Smooth muscle cell (in vitro differentiated cells): ENCODE results near the gene CIC. TPM values are rescaled to one million over a fixed set of nuclear protein-coding genes. Genes with fewer than 3 reads are reported as not detected.

Experiments used
- DNase-seq: peaks from one replicate; lab custom pipeline; 2025; ENCODE audit not compliant: unreplicated experiment; lab: John Stamatoyannopoulos, UW
- H2AFZ ChIP-seq: fragments of 200-600 bp; sonication (generic); 2 replicates; pipeline ENCODE4 v1.6.0; 2016; ENCODE audit warnings: antibody characterized with exemption, low read depth, mild to moderate bottlenecking
- H3F3A ChIP-seq: fragments of 200-600 bp; sonication (generic); 2 replicates; pipeline ENCODE4 v1.6.0; 2017; ENCODE audit warnings: antibody characterized with exemption, low read depth
- H3K27ac ChIP-seq: fragments of 200-600 bp; sonication (generic); 2 replicates; pipeline ENCODE4 v1.5.1; 2016; ENCODE audit warnings: low read depth, mild to moderate bottlenecking
- H3K27me3 ChIP-seq: fragments of 200-600 bp; sonication (generic); 2 replicates; pipeline ENCODE4 v1.6.1; 2016; ENCODE audit warnings: low read depth, mild to moderate bottlenecking
- H3K36me3 ChIP-seq: fragments of 200-600 bp; sonication (generic); 2 replicates; pipeline ENCODE4 v1.5.1; 2016; ENCODE audit warnings: low read depth
- H3K4me1 ChIP-seq: fragments of 200-600 bp; sonication (generic); 2 replicates; pipeline ENCODE4 v1.5.1; 2016; ENCODE audit warnings: low read depth
- H3K4me2 ChIP-seq: fragments of 200-600 bp; sonication (generic); 2 replicates; pipeline ENCODE4 v1.6.0; 2016; ENCODE audit warnings: mild to moderate bottlenecking
- H3K4me3 ChIP-seq: fragments of 200-600 bp; sonication (generic); 2 replicates; pipeline ENCODE4 v1.5.1; 2016; ENCODE audit warnings: mild to moderate bottlenecking
- H3K79me2 ChIP-seq: fragments of 200-600 bp; sonication (generic); 2 replicates; pipeline ENCODE4 v1.6.0; 2016; ENCODE audit warnings: low read depth, mild to moderate bottlenecking
- H3K9ac ChIP-seq: fragments of 200-600 bp; sonication (generic); 2 replicates; pipeline ENCODE4 v1.6.0; 2016; ENCODE audit warnings: low read depth
- H3K9me3 ChIP-seq: fragments of 200-600 bp; sonication (generic); replicated peaks from 2 replicates; pipeline ENCODE4 v1.5.1; 2016; ENCODE audit warnings: low read depth
- H4K20me1 ChIP-seq: fragments of 200-600 bp; sonication (generic); 2 replicates; pipeline ENCODE4 v1.6.0; 2016; ENCODE audit warnings: low read depth
- WGBS: methylation state at CpG from one replicate; pipeline ENCODE4 v1.1.7; 2016; ENCODE audit warnings: low lambda C conversion rate; 5-methylcytosine and 5-hydroxymethylcytosine counted together
- polyA plus RNA-seq: library from polyadenylated mRNA; unstranded; fragments of >200 nt; fragmentation: Nextera tagmentation; extraction: Ambion mirVana; gene quantifications from 2 replicates; pipeline ENCODE4 v1.2.1, GENCODE V29; 2016
- total RNA-seq: library from RNA; depleted of rRNA; stranded (reverse); fragments of >200 nt; gene quantifications from 2 replicates; pipeline ENCODE4 v1.2.3, GENCODE V29; 2014
- TF ChIP-seq, protein P1 (sequence below): fragments of 200-600 bp; sonication (generic); IDR thresholded peaks from 2 replicates; pipeline ENCODE4 v1.5.1; 2017; ENCODE audit warnings: borderline replicate concordance, mild to moderate bottlenecking, antibody characterized with exemption; ENCODE audit not compliant: insufficient read depth, poor library complexity, severe bottlenecking

Gene CIC
- total and polyA plus RNA-seq, 2 experiments from 2014 or later, result 12.6 to 18.4 TPM

- H3K27me3 ChIP-seq, result no peaks in the 10 kb centered on the region
- no peak overlapping the region for H3K27ac ChIP-seq
- WGBS, result 80% methylated on average over 13 of the region's 13 CpGs
- TF ChIP-seq, protein P1, sequence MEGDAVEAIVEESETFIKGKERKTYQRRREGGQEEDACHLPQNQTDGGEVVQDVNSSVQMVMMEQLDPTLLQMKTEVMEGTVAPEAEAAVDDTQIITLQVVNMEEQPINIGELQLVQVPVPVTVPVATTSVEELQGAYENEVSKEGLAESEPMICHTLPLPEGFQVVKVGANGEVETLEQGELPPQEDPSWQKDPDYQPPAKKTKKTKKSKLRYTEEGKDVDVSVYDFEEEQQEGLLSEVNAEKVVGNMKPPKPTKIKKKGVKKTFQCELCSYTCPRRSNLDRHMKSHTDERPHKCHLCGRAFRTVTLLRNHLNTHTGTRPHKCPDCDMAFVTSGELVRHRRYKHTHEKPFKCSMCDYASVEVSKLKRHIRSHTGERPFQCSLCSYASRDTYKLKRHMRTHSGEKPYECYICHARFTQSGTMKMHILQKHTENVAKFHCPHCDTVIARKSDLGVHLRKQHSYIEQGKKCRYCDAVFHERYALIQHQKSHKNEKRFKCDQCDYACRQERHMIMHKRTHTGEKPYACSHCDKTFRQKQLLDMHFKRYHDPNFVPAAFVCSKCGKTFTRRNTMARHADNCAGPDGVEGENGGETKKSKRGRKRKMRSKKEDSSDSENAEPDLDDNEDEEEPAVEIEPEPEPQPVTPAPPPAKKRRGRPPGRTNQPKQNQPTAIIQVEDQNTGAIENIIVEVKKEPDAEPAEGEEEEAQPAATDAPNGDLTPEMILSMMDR, result no peak
- H3K4me1 ChIP-seq, result peaks cover 24% of the 10 kb centered on the region
- H3K4me3 ChIP-seq, result no peak overlapping the region
- no peaks in the 10 kb centered on the region for H3K9me3 ChIP-seq
- H3K79me2 ChIP-seq, result peaks cover 12% of the 10 kb centered on the region
- H2AFZ ChIP-seq, result no peak overlapping the region
- H3F3A ChIP-seq, result peaks cover 14% of the 10 kb centered on the region
- H3K4me2 ChIP-seq, result no peak overlapping the region
- H3K36me3 ChIP-seq, result no peaks in the 10 kb centered on the region
- DNase-seq, result no peak
- H3K9ac ChIP-seq, result no peak overlapping the region
- H4K20me1 ChIP-seq, result peaks cover 57% of the 10 kb centered on the region
Measured at GRCh38 chr19:42286349-42287016, 17.4 kb downstream of the CIC start.

GRCh38 chr19:42287017-42287826 is 18.2 kb downstream of the CIC start:
- no peaks in the 10 kb centered on the region for H3K9me3 ChIP-seq
- peaks cover 57% of the 10 kb centered on the region for H4K20me1 ChIP-seq
- H3K9ac ChIP-seq, result no peak overlapping the region
- H3K27ac ChIP-seq, result no peak overlapping the region
- WGBS, result 97% methylated on average over 30 of the region's 30 CpGs
- no peak overlapping the region for H3K4me3 ChIP-seq
- no peak overlapping the region for H3K4me2 ChIP-seq
- H3K79me2 ChIP-seq, result peaks cover 12% of the 10 kb centered on the region
- H3K36me3 ChIP-seq, result no peaks in the 10 kb centered on the region
- H3K27me3 ChIP-seq, result no peaks in the 10 kb centered on the region
- TF ChIP-seq, protein P1, result no peak
- H2AFZ ChIP-seq, result no peak overlapping the region
- DNase-seq, result no peak
- H3F3A ChIP-seq, result peaks cover 8% of the 10 kb centered on the region
- H3K4me1 ChIP-seq, result peaks cover 16% of the 10 kb centered on the region

DNA sequence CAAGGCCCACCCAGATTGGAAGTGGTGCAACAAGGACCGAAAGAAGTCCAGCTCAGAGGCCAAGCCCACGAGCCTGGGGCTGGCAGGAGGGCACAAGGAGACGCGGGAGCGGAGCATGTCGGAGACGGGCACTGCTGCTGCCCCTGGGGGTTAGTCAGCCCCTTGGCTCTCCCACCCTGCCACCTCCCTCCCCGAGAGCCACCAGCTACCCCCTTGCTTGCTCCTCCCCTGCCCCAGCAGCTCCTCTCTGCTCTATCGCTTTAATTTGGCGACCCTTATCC is 18.7 kb downstream of the CIC start:
- Histone ChIP-seq H3K4me1 (peaks cover 11% of the 10 kb centered on the region), H3K27ac (no peak overlapping the region), H3K9ac (no peak overlapping the region), H3K27me3 (no peaks in the 10 kb centered on the region), H3K4me3 (no peak overlapping the region), H2AFZ (no peak overlapping the region), H3K79me2 (peaks cover 12% of the 10 kb centered on the region), H3K9me3 (no peaks in the 10 kb centered on the region), H3F3A (peaks cover 5% of the 10 kb centered on the region), H3K36me3 (no peaks in the 10 kb centered on the region), H3K4me2 (no peak overlapping the region), H4K20me1 (peaks cover 57% of the 10 kb centered on the region)
- no peak for DNase-seq
- 94% methylated on average over 10 of the region's 10 CpGs for WGBS
- TF ChIP-seq, protein P1, result no peak
